ENCODE measurements around the gene PXT1.
"Not testable (repeated sequence)": the region's sequence is repeated elsewhere in the genome, so short reads cannot be mapped to it uniquely, and the experiment has no call there.

PXT1 gene

GRCh38 chr6:36371211-36371610, 71.4 kb downstream of the PXT1 start:
- DNase-seq (ENCODE audit: low spot score in 2 of 2) = no peak
- Mint-ChIP-seq H3K4me1 (no peaks in the 10 kb centered on the region), H3K4me3 (no peak overlapping the region), H3K9me3 (no peaks in the 10 kb centered on the region), H3K27ac (ENCODE audit: low read depth) (no peak overlapping the region), H3K27me3 (no peaks in the 10 kb centered on the region), H3K36me3 (ENCODE audit: insufficient read depth) (no peaks in the 10 kb centered on the region)
- no peak for ATAC-seq (replicated peaks; ENCODE audit: extremely low read depth, poor library complexity, severe bottlenecking)

- Mint-ChIP-seq H3K4me1 (no peaks in the 10 kb centered on the region), H3K4me3 (no peak overlapping the region), H3K9me3 (no peaks in the 10 kb centered on the region), H3K36me3 (ENCODE audit: insufficient read depth) (no peaks in the 10 kb centered on the region), H3K27me3 (no peaks in the 10 kb centered on the region), H3K27ac (ENCODE audit: low read depth) (no peak overlapping the region)
- DNase-seq (ENCODE audit: low spot score in 2 of 2) (no peak), ATAC-seq (replicated peaks; ENCODE audit: extremely low read depth, poor library complexity, severe bottlenecking) (no peak)
Measured at GRCh38 chr6:36370638-36371037, 72.0 kb downstream of the PXT1 start.

- DNase-seq (ENCODE audit: low spot score in 2 of 2) = no peak
- ATAC-seq (replicated peaks; ENCODE audit: extremely low read depth, poor library complexity, severe bottlenecking) = no peak
- Mint-ChIP-seq H3K9me3 (no peaks in the 10 kb centered on the region), H3K4me3 (no peak overlapping the region), H3K27ac (ENCODE audit: low read depth) (no peak overlapping the region), H3K4me1 (no peaks in the 10 kb centered on the region), H3K36me3 (ENCODE audit: insufficient read depth) (no peaks in the 10 kb centered on the region), H3K27me3 (no peaks in the 10 kb centered on the region)
Measured at GRCh38 chr6:36368921-36369865, 73.5 kb downstream of the PXT1 start.

- no peak overlapping the region for H3K27ac Mint-ChIP-seq (ENCODE audit: low read depth)
- no peaks in the 10 kb centered on the region for H3K36me3 Mint-ChIP-seq (ENCODE audit: insufficient read depth)
- no peaks in the 10 kb centered on the region for H3K4me1 Mint-ChIP-seq
- no peaks in the 10 kb centered on the region for H3K27me3 Mint-ChIP-seq
- no peak overlapping the region for H3K4me3 Mint-ChIP-seq
- no peaks in the 10 kb centered on the region for H3K9me3 Mint-ChIP-seq
- DNase-seq (ENCODE audit: low spot score in 2 of 2) = no peak
- no peak for ATAC-seq (replicated peaks; ENCODE audit: extremely low read depth, poor library complexity, severe bottlenecking)
Measured at GRCh38 chr6:36368421-36368820, 74.2 kb downstream of the PXT1 start.

- ATAC-seq (replicated peaks; ENCODE audit: extremely low read depth, poor library complexity, severe bottlenecking) (no peak), DNase-seq (ENCODE audit: low spot score in 2 of 2) (no peak)
- Mint-ChIP-seq H3K9me3 (no peaks in the 10 kb centered on the region), H3K4me3 (no peak overlapping the region), H3K36me3 (ENCODE audit: insufficient read depth) (no peaks in the 10 kb centered on the region), H3K4me1 (no peaks in the 10 kb centered on the region), H3K27ac (ENCODE audit: low read depth) (no peak overlapping the region), H3K27me3 (no peaks in the 10 kb centered on the region)
Measured at GRCh38 chr6:36367743-36368142, 74.9 kb downstream of the PXT1 start.

- DNase-seq (ENCODE audit: low spot score in 2 of 2) = no peak
Measured at GRCh38 chr6:36364669-36365479, 77.8 kb downstream of the PXT1 start.

GRCh38 chr6:36364061-36364635, 78.5 kb downstream of the PXT1 start:
- not testable (repeated sequence) for H3K27ac Mint-ChIP-seq (ENCODE audit: low read depth); DNase-seq (ENCODE audit: low spot score in 2 of 2)

More at GRCh38 chr6:36364669-36365479, 77.8 kb downstream of the PXT1 start:
- Mint-ChIP-seq H3K4me3 (no peak overlapping the region), H3K9me3 (no peaks in the 10 kb centered on the region), H3K27me3 (no peaks in the 10 kb centered on the region), H3K4me1 (peaks cover 11% of the 10 kb centered on the region), H3K36me3 (ENCODE audit: insufficient read depth) (no peaks in the 10 kb centered on the region), H3K27ac (ENCODE audit: low read depth) (peak overlapping the region; percentile 55)
- ATAC-seq (replicated peaks; ENCODE audit: extremely low read depth, poor library complexity, severe bottlenecking) = no peak

GRCh38 chr6:36363371-36363752, 79.3 kb downstream of the PXT1 start:
- not testable (repeated sequence) for H3K27me3 Mint-ChIP-seq, H3K4me3 Mint-ChIP-seq

More at GRCh38 chr6:36364061-36364635, 78.5 kb downstream of the PXT1 start:
- H3K27me3 Mint-ChIP-seq; H3K9me3 Mint-ChIP-seq; H3K36me3 Mint-ChIP-seq (ENCODE audit: insufficient read depth); ATAC-seq (replicated peaks; ENCODE audit: extremely low read depth, poor library complexity, severe bottlenecking); H3K4me3 Mint-ChIP-seq: not testable (repeated sequence)
- peaks cover 11% of the 10 kb centered on the region for H3K4me1 Mint-ChIP-seq

GRCh38 chr6:36362551-36363370, 79.9 kb downstream of the PXT1 start:
- ATAC-seq (replicated peaks; ENCODE audit: extremely low read depth, poor library complexity, severe bottlenecking) (no peak), DNase-seq (ENCODE audit: low spot score in 2 of 2) (no peak)
- H3K27ac Mint-ChIP-seq (ENCODE audit: low read depth) = no peak overlapping the region
- H3K36me3 Mint-ChIP-seq (ENCODE audit: insufficient read depth) = no peaks in the 10 kb centered on the region
- H3K9me3 Mint-ChIP-seq = no peaks in the 10 kb centered on the region
- no peak overlapping the region for H3K4me3 Mint-ChIP-seq
- H3K27me3 Mint-ChIP-seq = no peaks in the 10 kb centered on the region
- peaks cover 11% of the 10 kb centered on the region for H3K4me1 Mint-ChIP-seq

More at GRCh38 chr6:36363371-36363752, 79.3 kb downstream of the PXT1 start:
- not testable (repeated sequence) for H3K9me3 Mint-ChIP-seq; DNase-seq (ENCODE audit: low spot score in 2 of 2); H3K36me3 Mint-ChIP-seq (ENCODE audit: insufficient read depth); H3K27ac Mint-ChIP-seq (ENCODE audit: low read depth); ATAC-seq (replicated peaks; ENCODE audit: extremely low read depth, poor library complexity, severe bottlenecking)
- H3K4me1 Mint-ChIP-seq = peaks cover 11% of the 10 kb centered on the region

- Mint-ChIP-seq H3K9me3 (no peaks in the 10 kb centered on the region), H3K4me3 (no peak overlapping the region), H3K27me3 (no peaks in the 10 kb centered on the region), H3K36me3 (ENCODE audit: insufficient read depth) (no peaks in the 10 kb centered on the region), H3K4me1 (peaks cover 11% of the 10 kb centered on the region), H3K27ac (ENCODE audit: low read depth) (peak overlapping the region; percentile 19)
- DNase-seq (ENCODE audit: low spot score in 2 of 2) (no peak), ATAC-seq (replicated peaks; ENCODE audit: extremely low read depth, poor library complexity, severe bottlenecking) (no peak)
Measured at GRCh38 chr6:36361071-36361470, 81.6 kb downstream of the PXT1 start.

GRCh38 chr6:36360241-36361054, 82.2 kb downstream of the PXT1 start:
- DNase-seq (ENCODE audit: low spot score in 2 of 2) = peak; percentile 45 to 54
- peak; percentile 81 for ATAC-seq (replicated peaks; ENCODE audit: extremely low read depth, poor library complexity, severe bottlenecking)
- Mint-ChIP-seq H3K9me3 (no peaks in the 10 kb centered on the region), H3K4me3 (no peak overlapping the region), H3K4me1 (peaks cover 11% of the 10 kb centered on the region), H3K36me3 (ENCODE audit: insufficient read depth) (no peaks in the 10 kb centered on the region), H3K27ac (ENCODE audit: low read depth) (peak overlapping the region; percentile 19), H3K27me3 (peaks cover 4% of the 10 kb centered on the region)
